Stimulated activated CD4-positive, alpha-beta T cell treated with anti-CD3 and anti-CD28 coated beads, TNF-alpha, amount 100 ng/mL, for 24 hours (primary cell): ENCODE measurements around the gene SNX13.

Source experiments
- DNase-seq, 3 experiments: peaks; one replicate each; pipeline ENCODE4 v3.0.0-alpha.2; 2020; ENCODE audit warnings: low read depth in 3 of 3

Gene SNX13

GRCh38 chr7:17944720-17945119, 4.4 kb upstream of the SNX13 start:
- DNase-seq = no peak

DNA sequence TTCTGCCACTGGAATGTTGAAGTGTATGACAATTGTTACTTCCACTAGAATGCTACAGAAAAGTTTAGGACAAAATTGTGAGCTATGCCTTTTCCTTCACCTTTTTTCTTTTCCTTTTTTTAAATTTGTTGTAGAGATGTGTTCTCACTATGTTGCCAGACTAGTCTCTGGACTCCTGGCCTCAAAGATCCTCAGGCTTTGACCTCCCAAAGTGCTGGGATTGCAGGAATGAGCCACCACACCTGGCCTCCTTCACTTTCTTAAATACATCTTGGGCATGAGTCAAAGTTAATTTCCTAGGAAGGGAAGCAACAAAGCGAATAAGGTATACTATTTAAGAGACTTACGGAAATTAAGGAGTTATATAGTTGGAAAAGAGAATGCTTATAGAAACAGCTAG, 2.7 kb upstream of the SNX13 start:
- DNase-seq = no peak

DNA sequence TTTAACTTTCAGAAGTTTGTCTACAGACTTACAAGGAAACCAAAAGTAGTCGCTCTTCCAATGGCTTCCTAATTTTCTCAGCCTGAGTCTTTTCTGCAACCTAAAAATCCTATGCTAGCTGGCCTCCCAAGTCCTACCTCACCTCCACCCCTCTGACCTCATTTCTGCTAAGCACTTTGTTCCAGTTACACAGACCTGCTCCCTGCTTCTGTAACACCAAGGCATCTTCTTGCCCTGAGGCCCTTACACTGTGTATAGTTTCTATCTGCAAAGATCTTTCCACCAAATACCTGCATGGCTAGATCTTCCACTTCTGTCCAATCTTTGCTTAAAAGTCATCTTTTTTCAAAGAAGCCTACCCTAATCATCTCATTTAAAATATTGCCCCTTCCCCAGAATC, 1.9 kb upstream of the SNX13 start:
- no peak for DNase-seq

DNA sequence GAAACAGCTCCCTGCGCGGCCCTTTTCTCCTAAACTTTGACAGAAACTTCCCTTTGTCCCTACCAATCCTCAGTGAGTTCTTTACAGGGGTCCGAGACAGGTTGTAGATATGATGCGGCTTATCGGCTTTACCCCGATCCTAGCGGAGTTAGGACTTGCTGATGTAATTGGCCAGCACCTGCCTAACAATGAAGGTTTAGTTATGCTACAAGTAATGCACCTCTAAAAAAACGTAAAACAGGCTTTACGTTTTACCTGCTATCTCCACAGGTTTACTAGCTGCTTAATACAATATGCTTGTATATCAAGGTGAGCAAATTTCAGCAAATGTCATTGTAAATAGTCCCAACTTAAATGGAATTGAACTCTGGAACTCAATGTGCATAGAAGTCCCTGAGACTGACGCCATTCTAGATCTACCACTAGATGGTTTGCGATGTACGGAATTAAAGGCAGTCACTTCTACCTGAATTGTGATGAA, 697 bp upstream of the SNX13 start:
- no peak for DNase-seq

- DNase-seq = peak in 1 of 3 experiments; percentile 41
These were observed 540 bp downstream of the SNX13 start for GRCh38 chr7:17939606-17940301.

DNA sequence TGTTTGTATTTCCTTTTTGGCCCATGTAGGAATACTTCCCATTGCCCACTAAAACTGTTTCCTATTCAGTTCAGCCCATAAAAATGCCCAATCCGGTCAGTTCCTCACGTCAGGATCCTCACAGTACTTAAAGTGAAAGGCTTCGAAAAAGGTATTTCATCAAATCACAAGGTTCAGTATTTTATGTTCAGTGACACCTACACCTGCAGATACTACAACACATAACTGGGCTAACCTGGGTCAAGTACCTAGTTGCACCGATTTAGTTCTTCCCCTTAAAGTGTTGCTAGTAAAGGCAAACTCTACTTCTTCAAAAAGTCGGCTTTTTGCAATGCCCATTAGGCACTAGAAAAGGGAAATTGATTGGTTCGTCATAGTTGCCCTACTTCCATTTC, 1.1 kb downstream of the SNX13 start:
- no peak for DNase-seq

DNA sequence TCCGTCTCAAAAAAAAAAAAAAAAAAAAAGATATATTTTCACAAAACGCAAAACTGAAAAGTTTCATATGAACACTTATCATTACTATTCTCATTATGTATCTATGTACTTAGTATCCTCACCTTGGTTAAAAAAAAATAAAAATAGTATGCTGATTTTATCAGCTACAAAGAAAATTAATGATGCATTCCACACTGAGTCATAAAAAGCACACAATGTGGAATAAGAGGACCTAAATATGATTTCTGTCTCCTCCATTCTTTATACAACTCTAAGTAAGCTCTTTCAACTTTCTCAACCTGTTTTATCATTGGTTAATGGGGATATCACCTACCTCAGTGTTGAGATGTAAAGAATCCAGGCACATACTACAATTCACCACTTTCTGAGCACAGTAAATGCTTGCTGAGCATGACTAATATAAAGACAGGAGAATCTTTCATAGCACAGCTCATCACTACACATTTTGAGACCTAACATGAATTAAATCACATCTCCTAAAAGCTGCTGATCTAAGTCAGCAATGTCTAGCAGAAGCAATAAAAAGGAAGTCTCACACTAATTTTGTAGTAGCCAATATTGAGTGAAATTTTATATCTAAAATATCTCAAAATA, 2.7 kb downstream of the SNX13 start:
- no peak for DNase-seq

- DNase-seq = no peak
These were observed 4.0 kb downstream of the SNX13 start for GRCh38 chr7:17936321-17936720.

DNA sequence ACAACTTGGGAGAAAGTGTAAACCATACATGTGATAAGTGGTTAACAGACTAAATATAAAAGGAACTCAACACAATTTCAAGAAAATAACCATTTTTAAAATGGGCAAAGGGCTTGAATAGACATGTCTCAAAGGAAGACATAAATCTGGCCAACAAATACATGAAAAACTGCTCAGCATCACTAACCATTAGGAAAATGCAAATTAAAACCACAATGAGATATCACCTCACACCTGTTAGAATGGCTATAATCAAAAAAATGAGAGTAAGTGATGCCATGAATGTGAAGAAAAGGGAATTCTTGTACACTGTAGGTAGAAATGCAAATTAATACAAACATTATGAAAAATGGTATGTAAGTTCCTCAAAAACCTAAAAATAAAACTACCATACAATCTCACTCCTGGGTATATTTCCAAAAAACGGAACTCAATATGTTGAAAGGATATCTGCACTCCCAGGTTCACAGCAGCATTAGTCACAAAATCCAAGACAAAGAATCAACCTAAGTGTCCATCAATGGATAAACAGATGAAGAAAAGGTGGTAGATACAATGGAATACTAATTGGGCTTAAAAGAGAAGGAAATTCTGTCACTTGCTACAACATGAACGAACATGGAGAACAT, 5.6 kb downstream of the SNX13 start:
- no peak for DNase-seq

- no peak for DNase-seq
These were observed 6.2 kb downstream of the SNX13 start for GRCh38 chr7:17934094-17934493.

GRCh38 chr7:17932770-17933169, 7.5 kb downstream of the SNX13 start:
- no peak for DNase-seq

DNA sequence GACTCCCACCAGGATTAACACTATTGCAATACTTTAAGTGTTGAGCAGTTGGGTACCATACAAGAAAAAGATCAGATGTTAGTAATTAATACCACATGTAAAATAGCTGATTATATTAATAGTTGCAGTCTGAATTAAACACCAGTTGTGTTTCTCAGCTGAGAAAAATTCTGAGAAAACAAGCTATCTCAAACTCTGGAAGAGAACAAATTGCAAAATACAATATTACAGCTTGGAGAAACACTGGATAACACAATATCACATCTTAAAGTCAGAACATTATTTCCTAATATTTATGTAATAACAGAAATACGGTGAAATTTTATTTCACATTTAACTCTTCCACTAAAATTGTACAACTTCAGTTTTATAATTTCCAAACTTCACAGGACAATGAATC, 9.2 kb downstream of the SNX13 start:
- no peak for DNase-seq

- no peak for DNase-seq
These were observed 9.7 kb downstream of the SNX13 start for GRCh38 chr7:17930546-17930945.

DNA sequence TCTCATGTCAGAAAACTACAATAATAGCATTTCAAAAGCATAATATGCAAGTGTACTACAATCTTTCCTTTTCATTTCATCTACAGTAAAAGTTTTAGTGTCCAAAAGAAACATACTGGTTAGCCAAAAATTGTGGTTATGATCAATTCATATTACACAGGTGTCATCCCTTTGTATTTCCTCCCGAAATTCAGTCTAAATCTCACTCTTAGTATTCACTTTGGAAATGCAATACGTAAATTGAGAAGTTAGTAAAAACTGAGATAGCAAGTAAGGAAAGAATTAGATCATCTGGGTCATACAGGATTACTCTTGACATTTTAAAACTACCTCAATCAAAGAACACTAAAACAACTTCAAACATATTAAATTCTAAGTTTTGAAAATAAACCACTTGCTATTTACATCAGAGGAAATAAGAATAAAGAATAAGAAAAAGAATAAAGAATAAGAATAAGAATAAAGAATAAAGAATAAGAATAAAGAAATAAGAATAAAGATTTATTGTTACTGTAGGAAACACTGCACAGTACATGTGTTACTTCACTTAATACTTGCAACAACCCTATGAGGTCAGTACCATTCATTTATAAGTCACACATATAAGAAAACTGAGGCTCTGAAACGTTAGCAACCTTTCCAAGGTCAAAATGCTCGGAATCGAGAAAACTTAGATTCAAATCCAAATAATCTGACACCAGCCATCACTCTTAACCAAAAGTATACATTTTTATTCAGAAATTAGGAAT, 10.5 kb downstream of the SNX13 start:
- no peak for DNase-seq

DNA sequence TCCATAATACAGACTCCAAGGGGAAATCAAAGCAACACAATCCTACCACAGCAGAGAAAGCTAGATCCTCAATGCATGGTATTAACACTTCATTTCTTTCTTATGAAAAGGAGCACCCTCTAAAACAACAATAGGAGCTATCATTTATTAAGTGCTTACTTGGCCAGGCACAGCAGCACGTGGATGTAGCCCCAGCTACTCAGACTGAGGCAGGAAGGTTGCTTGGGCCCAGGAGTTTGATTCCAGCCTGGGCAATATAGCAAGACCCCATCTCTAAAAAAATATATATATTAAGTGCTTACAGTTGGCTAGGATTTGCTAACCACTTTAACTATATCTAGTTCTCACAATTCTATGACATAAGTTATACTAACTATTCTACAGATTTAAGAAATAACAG, 12.2 kb downstream of the SNX13 start:
- DNase-seq = no peak

- no peak for DNase-seq
These were observed 18.4 kb downstream of the SNX13 start for GRCh38 chr7:17921857-17922416.

DNA sequence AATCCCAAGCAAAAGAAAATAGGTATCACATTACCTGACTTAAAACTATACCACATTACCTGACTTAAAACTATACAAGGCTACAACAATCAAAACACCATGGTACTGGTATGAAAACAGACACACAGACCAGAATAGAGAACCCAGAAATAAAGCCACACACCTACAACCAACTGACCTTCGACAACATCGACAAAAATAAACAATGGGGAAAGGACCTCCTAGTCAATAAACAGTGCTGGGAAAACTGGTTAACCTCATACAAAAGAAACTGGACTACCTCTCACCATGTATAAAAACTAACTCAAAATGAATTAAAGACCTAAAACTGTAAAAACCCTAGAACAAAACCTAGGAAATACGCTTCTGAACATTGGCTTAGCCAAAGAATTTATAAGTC, 22.5 kb downstream of the SNX13 start:
- DNase-seq = no peak

GRCh38 chr7:17916786-17917185, 23.5 kb downstream of the SNX13 start:
- DNase-seq = no peak

GRCh38 chr7:17915796-17916195, 24.5 kb downstream of the SNX13 start:
- no peak for DNase-seq

GRCh38 chr7:17915168-17915567, 25.1 kb downstream of the SNX13 start:
- DNase-seq = no peak

DNA sequence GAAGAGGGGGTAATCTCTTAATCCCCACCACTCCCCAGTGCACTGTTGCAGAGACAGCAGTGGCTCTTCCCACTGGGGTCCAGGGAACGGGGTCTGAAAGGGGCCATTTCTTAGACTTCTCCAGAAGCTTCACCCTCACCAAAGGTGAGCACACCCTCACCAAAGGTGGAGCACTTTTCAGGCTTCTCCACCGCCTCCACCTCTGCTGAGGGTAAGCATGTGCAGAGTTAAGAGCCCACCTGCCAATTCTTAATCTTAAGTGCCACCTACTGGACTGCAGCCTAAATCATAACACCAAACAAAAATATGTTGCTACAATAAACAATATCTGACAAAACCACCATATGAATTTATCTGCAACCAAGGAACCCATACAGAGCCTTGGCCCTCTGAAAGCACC, 27.0 kb downstream of the SNX13 start:
- DNase-seq = no peak

DNA sequence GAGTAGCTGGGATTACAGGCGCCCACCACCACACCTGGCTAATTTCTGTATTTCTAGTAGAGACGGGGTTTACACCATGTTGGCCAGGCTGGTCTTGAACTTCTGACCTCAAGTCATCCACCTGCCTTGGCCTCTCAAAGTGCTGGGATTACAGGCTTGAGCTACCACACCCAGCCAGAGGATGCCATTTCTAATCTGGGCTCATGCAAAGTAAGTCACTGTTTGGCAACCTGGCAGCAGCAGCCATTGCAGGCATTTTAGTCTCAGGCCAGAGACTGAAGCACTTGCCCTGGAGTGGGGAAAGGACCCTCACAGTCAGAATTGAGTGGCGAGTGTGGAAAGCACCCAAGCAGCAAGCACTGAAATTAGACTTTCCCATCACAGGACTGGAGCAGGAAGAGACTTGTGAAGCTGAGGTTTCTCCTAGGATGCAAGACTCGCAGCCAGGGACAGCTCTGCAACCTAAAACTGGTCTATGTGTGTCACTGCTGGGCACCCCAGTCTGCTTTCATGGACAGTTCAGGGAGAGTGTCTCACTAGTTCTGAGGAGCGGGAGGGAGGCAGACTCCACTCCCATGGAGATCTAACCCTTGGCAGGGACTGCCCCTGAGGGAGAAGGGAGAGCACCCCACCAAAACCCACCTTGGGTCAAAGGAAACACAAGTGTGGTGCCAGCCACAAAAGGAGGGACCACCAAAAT, 27.6 kb downstream of the SNX13 start:
- no peak for DNase-seq
